Activated CD4-positive, CD25-positive, alpha-beta regulatory T cell treated with anti-CD3 and anti-CD28 coated beads, Interleukin-2, amount 50 U/mL, for 72 hours (primary cell): Measurements from ENCODE around the gene DCTN2.

Experiments
- DNase-seq: peaks from one replicate; pipeline ENCODE4 v3.0.0; 2021

DCTN2 gene

GRCh38 chr12:57485695-57486094 lies 61.3 kb downstream of the DCTN2 start:
- DNase-seq = no peak

DNA sequence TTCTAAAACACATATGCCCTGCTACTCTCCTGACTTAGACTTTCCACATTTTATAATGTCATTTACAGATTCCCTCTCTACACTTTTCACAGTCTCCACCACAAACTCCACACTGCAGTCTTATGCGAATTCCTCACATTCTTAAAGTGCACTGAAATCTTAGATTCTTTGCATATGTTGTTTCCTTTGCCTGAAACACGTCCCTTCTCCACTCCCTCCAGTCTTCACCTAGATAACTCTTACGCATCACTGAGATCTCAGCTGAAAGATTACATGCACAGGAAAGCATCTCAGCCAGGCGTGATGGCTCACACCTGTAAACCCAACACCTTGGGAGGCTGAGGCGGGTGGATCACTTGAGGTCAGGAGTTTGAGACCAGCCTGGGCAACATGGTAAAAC lies 63.5 kb downstream of the DCTN2 start:
- no peak for DNase-seq

DNA sequence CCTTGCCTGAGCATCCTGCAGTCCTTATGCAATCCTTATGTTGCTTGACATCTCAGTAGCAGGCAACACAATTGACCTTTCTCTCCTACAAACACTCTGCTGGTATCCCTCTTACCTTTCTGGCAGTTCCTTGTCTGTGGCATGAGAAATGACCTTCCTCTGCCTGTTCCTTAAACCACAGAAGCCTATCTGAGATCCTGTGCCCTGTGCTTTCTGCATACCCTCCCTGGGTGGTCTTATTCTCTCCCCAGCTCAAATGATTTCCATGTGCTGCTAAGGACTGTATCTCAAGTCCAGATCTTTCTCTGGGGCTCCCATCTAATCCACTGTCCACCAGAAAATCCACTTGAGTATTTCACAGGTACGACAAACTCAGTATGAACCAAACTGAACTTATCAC lies 65.3 kb downstream of the DCTN2 start:
- DNase-seq = no peak
